ENCODE data around the gene ZNF839. TPM values are rescaled to one million over a fixed set of nuclear protein-coding genes. Genes with fewer than 3 reads are reported as not detected.

The ZNF839 gene
- total and polyA plus RNA-seq, 2 of the 4 experiments (the other 2 are of a cell fraction), result 5.7 to 10.7 TPM

DNA sequence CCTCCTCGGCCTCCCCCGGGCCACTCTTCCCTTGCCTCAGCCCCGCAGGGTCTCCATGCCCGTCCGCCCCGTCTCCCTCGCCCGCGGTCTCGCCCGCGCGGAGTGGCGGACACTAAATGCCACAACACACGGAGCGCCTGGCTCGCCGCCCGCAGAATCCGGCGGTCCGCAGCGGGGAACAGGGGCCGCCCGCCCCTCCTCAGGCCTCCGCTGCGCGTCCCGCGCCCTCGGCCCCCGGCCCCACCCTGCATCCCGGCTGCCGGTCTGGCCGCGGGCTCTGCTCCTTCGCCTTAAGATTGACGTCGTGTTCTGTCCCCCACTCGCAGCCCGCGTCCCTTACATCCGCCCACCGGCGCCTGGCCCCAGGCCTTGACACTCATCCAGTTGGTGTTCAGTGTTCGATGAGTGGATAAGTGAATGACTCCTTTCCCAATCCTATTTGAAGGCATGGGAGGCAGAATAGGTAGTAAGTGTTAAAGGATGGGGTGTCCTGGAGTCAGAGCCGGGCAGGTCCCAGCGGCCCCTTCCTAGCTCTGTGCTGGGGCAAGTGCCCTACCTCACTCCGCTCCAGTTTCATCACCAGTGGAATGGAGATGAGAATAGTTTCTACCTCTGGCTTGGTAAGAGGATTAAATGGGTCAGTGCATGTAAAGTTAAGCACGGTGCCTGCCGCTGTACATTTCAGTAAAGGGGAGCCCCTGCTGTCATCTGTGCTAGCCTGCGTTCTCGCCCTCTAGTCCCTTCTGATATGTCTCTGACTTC is 43.8 kb downstream of the ZNF839 start:
- TF ChIP-seq RFX5 (IDR thresholded peaks at IDR 0.05; ENCODE audit: low read depth, low read length), result no peak
- peak; percentile 5; the same call in 1 of the 2 replicates for TF ChIP-seq MXI1 (IDR thresholded peaks at IDR 0.05; ENCODE audit: borderline replicate concordance, low read depth, low read length)
- H3K18ac ChIP-seq (ENCODE audit: low read depth, low read length), result 0 out of 2 replicates have a peak overlapping the region, but pooled peaks have one; percentile 6
- peak overlapping the region; percentile 42 for H3K56ac ChIP-seq (ENCODE audit: extremely low read depth, insufficient read depth, low read length)
- H3K27ac ChIP-seq (ENCODE audit: insufficient read depth, low read length), result peak overlapping the region; percentile 74
- peak overlapping the region; percentile 83 for H2AK9ac ChIP-seq (replicated peaks; ENCODE audit: low read depth, low read length, poor library complexity)
- peak overlapping the region; percentile 98 for H3K4me2 ChIP-seq (ENCODE audit: low read depth, low read length)
- H3K79me1 ChIP-seq (ENCODE audit: low read depth in 1 of 2, low read length in 2 of 2), result peaks cover 59 to 78% of the 10 kb centered on the region in 2 experiments
- H3K4ac ChIP-seq (ENCODE audit: low read depth, low read length), result peak overlapping the region; percentile 79
- H3K27me3 ChIP-seq (ENCODE audit: control insufficient read depth, insufficient read depth, low read length), result no peaks in the 10 kb centered on the region
- POLR2A ChIA-PET (ENCODE audit: unreplicated experiment), result interaction anchor here (0.6 kb wide), 2 partner anchors 55 to 1848 kb away, joined by 3 to 19 read pairs; no protein-coding TSS in a partner anchor
- peak overlapping the region; percentile 89 for H3K23ac ChIP-seq (ENCODE audit: low read depth, low read length)
- peak overlapping the region; percentile 17 to 44; a peak in 2 of 4 replicates for H4K8ac ChIP-seq (ENCODE audit: low read depth in 2 of 2, low read length in 2 of 2)
- H2BK20ac ChIP-seq (ENCODE audit: low read depth, low read length), result no peak overlapping the region
- peaks cover 15% of the 10 kb centered on the region for H3K9me1 ChIP-seq (ENCODE audit: insufficient read depth, low read length)
- H2AK5ac ChIP-seq (ENCODE audit: low read depth, low read length), result peak overlapping the region; percentile 56; the same call in 1 of the 2 replicates
- H2BK15ac ChIP-seq (ENCODE audit: low read depth, low read length), result no peak overlapping the region
- DNase-seq (peak; percentile 50), ATAC-seq (ENCODE audit: low read depth) (peak; percentile 57)
- dilution Hi-C loops (cut with HindIII; ENCODE audit: low sequenced_read_pairs, unreplicated experiment), result no loop called here
- CTCF ChIA-PET, result no interaction called here
- peak overlapping the region; percentile 31; the same call in 1 of the 2 replicates for H4K91ac ChIP-seq (ENCODE audit: insufficient read depth, low read depth, low read length)
- in situ Hi-C loops (cut with MboI; ENCODE audit: low sequenced_read_pairs), result no loop called here
- H2BK5ac ChIP-seq (ENCODE audit: low read depth, low read length, poor library complexity, severe bottlenecking), result peak overlapping the region; percentile 36
- BruUV-seq (replicated peaks), result no TSS peak
- peaks cover 7% of the 10 kb centered on the region for H3K4me1 ChIP-seq (ENCODE audit: control insufficient read depth, insufficient read depth, low read length)
- H3K14ac ChIP-seq (replicated peaks; ENCODE audit: low read depth, low read length), result peak overlapping the region; percentile 93
- H2BK120ac ChIP-seq (ENCODE audit: low read depth, low read length), result no peak overlapping the region
- peak overlapping the region; percentile 90 for H3K4me3 ChIP-seq (ENCODE audit: insufficient read depth, low read depth, low read length)
- no peaks in the 10 kb centered on the region for H3K9me3 ChIP-seq (ENCODE audit: control insufficient read depth, insufficient read depth, low read length)
- H2AFZ ChIP-seq (replicated peaks; ENCODE audit: low read length, poor library complexity), result peak overlapping the region; percentile 96
- peak overlapping the region; percentile 14 for H4K5ac ChIP-seq (ENCODE audit: low read depth, low read length)
- 0% methylated on average over 15 of the region's 53 CpGs; no CpG with 5 or more reads in 1 of the 2 experiments for WGBS, 2 experiments (ENCODE audit: extremely low coverage in 2 of 2, insufficient read length in 1 of 2)
- intact Hi-C loops (cut with micrococcal nuclease), result no loop called here
- peaks cover 14% of the 10 kb centered on the region for H4K20me1 ChIP-seq (ENCODE audit: insufficient read depth, low read length)
- H3K9ac ChIP-seq (ENCODE audit: low read depth, low read length), result peak overlapping the region; percentile 91
- H3K36me3 ChIP-seq (ENCODE audit: control insufficient read depth, insufficient read depth, low read length), result peaks cover 6% of the 10 kb centered on the region

Measured in IMR-90 (cell line).